OCI-M2 (cell line): Measurements from ENCODE around the gene DPYD.
"Not testable (repeated sequence)": the region's sequence is repeated elsewhere in the genome, so short reads cannot be mapped to it uniquely, and the experiment has no call there.

Experiments
- DNase-seq: peaks from one replicate; lab custom pipeline; 2025; ENCODE audit not compliant: unreplicated experiment; lab: John Stamatoyannopoulos, UW

The DPYD gene

DNA sequence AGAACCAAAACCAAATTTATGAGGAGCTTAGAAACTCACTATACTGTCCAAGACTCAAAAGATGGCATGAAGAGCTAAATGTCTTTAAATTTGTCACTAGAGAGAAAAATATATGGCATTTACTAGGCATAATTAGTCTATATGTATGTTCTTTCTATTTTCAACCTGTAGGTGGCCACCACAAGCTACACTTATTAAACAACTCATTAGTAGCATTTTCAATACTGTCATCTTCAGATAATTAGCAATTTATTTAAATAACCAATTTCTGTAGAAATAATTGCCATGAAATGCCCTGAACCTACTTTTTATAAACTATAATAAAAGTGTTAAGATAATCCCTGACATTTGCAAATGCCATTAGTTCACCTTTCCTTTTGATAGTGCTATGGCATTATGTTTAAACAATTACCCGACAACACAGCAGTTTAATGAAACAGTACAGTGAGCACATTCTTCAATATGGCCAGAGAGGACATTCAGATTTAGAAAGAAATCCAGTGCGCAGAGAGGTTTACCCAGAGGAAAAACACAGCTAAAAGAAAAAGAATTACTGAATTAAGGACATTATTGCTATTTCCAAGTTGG lies 676.8 kb downstream of the DPYD start:
- no peak for DNase-seq

- no peak for DNase-seq
Observed at GRCh38 chr1:97238816-97239215, 682.0 kb downstream of the DPYD start.

GRCh38 chr1:97231354-97231753 lies 689.5 kb downstream of the DPYD start:
- DNase-seq = not testable (repeated sequence)

- no peak for DNase-seq
Observed at GRCh38 chr1:97212671-97213070, 708.2 kb downstream of the DPYD start.

- no peak for DNase-seq
Observed at GRCh38 chr1:97210307-97210706, 710.5 kb downstream of the DPYD start.

- no peak for DNase-seq
Observed at GRCh38 chr1:97209381-97209957, 711.4 kb downstream of the DPYD start.

GRCh38 chr1:97207868-97208267 lies 713.0 kb downstream of the DPYD start:
- no peak for DNase-seq

DNA sequence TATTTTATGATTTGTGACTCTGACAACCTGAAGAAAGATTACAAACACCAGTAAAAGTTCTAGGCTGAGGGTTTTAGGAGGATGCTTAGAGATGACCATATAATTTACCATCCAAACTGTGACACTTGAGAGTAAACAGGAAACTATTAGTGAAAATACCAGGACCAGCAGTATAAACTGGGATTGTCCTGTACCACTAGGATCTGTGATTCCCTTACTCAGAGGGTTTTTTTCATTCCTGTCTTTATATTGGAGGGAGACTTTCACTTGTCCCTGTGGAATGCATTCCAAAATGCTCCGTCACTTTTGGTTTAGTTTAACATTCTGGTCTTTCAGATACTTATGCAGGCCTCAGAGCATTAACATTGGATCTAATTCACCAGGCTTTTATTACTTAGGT lies 716.4 kb downstream of the DPYD start:
- DNase-seq = no peak

- DNase-seq = no peak
Observed at GRCh38 chr1:97202481-97203380, 718.1 kb downstream of the DPYD start.

- DNase-seq = no peak
Observed at GRCh38 chr1:97201641-97202040, 719.2 kb downstream of the DPYD start.

- no peak for DNase-seq
Observed at GRCh38 chr1:97200595-97200994, 720.2 kb downstream of the DPYD start.

DNA sequence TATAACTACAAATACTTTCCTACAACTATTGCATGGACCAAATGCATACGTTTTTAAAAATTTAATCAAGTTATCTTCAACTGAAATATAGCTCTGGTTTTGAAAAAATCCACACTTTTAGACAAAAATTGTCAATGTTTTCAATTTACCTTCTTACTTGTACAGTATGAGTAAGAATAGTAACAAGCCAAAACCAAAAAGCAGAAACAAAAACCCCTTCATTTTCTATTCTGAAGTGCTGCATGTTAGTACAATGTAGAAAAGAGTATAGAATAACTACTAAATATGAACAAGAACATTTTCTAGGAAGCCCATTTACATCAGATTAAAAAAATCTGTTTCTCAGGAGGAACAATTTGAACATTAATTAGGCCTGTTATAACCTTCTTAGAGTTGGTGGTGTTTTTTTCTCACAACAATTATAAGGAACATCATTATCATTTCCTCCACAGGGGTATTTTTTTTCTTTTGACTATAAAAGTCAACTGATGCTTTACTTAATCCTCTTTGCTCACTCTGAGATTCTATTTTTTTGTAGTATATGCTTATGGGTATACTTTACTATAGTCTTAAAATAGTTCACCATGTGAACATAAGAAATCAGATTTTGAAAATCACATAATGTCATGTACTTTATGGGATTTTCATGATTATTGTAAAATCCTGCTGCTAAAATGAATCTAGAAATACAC lies 723.9 kb downstream of the DPYD start:
- no peak for DNase-seq

- DNase-seq = no peak
Observed at GRCh38 chr1:97192872-97193572, 727.8 kb downstream of the DPYD start.

DNA sequence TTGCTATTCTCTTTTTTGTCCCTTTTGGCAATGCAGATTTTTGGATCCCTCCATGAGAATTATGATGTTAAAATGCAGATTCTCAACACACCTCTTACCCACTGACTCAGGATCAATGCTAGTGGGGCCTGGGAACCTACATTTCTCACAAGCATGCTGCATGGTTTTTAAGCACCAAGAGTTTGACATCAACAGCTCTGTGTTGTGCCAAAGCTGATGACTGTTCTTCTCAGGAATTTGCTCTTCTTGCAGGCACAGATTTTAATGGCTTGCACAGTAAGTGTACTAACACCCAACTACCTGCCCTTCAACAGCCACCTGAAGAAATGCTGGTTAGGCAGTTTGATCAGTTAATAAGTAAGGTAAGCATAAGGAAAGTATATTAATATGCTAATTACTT lies 730.5 kb downstream of the DPYD start:
- DNase-seq = no peak

DNA sequence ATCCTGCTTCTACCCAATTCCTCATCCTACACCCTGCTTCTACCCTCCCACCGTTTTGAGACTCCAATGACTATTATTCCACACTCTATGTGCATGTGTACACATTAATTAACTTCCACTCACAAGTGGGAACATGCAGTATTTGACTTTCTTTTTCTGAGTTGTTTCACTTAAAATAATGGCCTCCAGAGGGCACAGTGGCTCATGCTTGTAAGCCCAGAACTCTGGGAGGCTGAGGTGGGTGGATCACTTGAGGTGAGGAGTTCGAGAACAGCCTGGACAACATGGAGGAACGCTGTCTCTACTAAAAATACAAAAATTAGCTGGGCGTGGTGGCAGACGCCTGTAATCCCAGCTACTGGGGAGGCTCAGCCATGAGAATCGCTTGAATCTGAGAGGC lies 734.5 kb downstream of the DPYD start:
- no peak for DNase-seq

- no peak for DNase-seq
Observed at GRCh38 chr1:97174039-97174704, 746.7 kb downstream of the DPYD start.

- no peak for DNase-seq
Observed at GRCh38 chr1:97170300-97170699, 750.5 kb downstream of the DPYD start.

DNA sequence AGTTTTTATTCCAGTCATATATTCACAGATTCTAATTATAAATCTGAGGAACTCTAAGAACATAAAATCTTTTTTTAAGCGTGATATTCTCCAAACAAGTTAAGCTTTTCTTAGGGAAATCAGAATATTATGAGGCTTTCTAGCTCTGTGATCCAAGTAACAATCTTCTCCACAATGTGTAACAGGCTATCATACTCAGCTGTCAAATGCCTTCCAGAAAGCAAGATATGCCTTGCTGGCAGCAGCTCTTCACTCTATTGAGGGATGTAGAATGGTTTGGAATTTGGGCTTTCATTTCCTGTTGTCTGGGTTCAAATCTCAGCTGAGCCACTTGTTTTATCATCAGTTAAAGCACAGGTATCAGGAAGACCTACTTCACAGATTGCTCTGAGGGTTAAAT lies 752.8 kb downstream of the DPYD start:
- DNase-seq = no peak

- no peak for DNase-seq
Observed at GRCh38 chr1:97167246-97167645, 753.6 kb downstream of the DPYD start.

DNA sequence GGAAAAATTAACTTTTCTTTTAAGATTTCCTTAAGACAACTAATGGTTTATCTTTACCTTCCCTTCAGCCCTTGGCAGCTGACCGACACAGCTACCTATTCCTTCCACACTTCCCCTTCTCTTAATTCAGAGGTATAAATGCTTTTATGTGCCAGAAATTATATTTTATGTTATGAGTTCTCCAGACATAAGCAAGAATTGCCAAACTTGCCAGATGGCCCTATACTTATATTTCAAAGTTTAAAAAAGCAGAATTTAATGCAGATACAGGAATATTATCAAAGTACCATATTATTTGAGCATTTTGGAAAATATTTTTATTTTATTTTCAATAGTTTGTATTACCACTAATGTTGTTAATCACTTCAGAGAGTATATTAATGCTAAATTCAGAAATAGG lies 754.2 kb downstream of the DPYD start:
- no peak for DNase-seq

GRCh38 chr1:97164276-97164639 lies 756.6 kb downstream of the DPYD start:
- DNase-seq = no peak
